Hepatocyte (in vitro differentiated cells): ENCODE data around the gene SFMBT2. TPM values are rescaled to one million over a fixed set of nuclear protein-coding genes. Genes with fewer than 3 reads are reported as not detected.
"Not testable (repeated sequence)": the region's sequence is repeated elsewhere in the genome, so short reads cannot be mapped to it uniquely, and the experiment has no call there.

Experiments
- DNase-seq: peaks from one replicate; pipeline ENCODE4 v3.0.0-alpha.2; 2016; ENCODE audit warnings: low spot score
- H2AFZ ChIP-seq: fragments of 200-600 bp; sonication (generic); 2 replicates; pipeline ENCODE4 v1.6.0; 2016; ENCODE audit warnings: antibody characterized with exemption, mild to moderate bottlenecking
- H3K27ac ChIP-seq: fragments of 200-600 bp; sonication (generic); 2 replicates; pipeline ENCODE4 v1.5.1; 2016; ENCODE audit warnings: mild to moderate bottlenecking
- H3K27me3 ChIP-seq: fragments of 200-600 bp; sonication (generic); 2 replicates; pipeline ENCODE4 v1.6.1; 2016
- H3K36me3 ChIP-seq: fragments of 200-600 bp; sonication (generic); replicated peaks from 2 replicates; pipeline ENCODE4 v1.5.1; 2016; ENCODE audit warnings: low read depth; ENCODE audit not compliant: insufficient read depth
- H3K4me1 ChIP-seq: fragments of 200-600 bp; sonication (generic); 2 replicates; pipeline ENCODE4 v1.5.1; 2016; ENCODE audit warnings: mild to moderate bottlenecking, moderate library complexity; ENCODE audit not compliant: insufficient read depth
- H3K4me2 ChIP-seq: fragments of 200-600 bp; sonication (generic); 2 replicates; pipeline ENCODE4 v1.6.0; 2016
- H3K4me3 ChIP-seq: fragments of 200-600 bp; sonication (generic); 2 replicates; pipeline ENCODE4 v1.5.1; 2016; ENCODE audit warnings: mild to moderate bottlenecking
- H3K79me2 ChIP-seq: fragments of 200-600 bp; sonication (generic); 2 replicates; pipeline ENCODE4 v1.6.0; 2017; ENCODE audit warnings: mild to moderate bottlenecking
- H3K9me2 ChIP-seq: fragments of 200-600 bp; sonication (generic); replicated peaks from 2 replicates; pipeline ENCODE4 v1.6.0; 2017; ENCODE audit warnings: mild to moderate bottlenecking; ENCODE audit not compliant: insufficient read depth
- H3K9me3 ChIP-seq: fragments of 200-600 bp; sonication (generic); 2 replicates; pipeline ENCODE4 v1.5.1; 2016; ENCODE audit warnings: low read depth, mild to moderate bottlenecking
- H4K20me1 ChIP-seq: fragments of 200-600 bp; sonication (generic); 2 replicates; pipeline ENCODE4 v1.6.0; 2016; ENCODE audit warnings: mild to moderate bottlenecking; ENCODE audit not compliant: insufficient read depth, poor library complexity, severe bottlenecking
- EZH2 ChIP-seq: fragments of 200-600 bp; sonication (generic); IDR thresholded peaks from 2 replicates; pipeline ENCODE4 v1.6.1; 2016; ENCODE audit warnings: antibody characterized with exemption, mild to moderate bottlenecking, borderline replicate concordance
- EZH2phosphoT487 ChIP-seq: fragments of 200-600 bp; sonication (generic); IDR thresholded peaks from one replicate; pipeline ENCODE4 v1.6.1; 2018; ENCODE audit warnings: antibody characterized with exemption, mild to moderate bottlenecking, low read depth, moderate library complexity; ENCODE audit not compliant: unreplicated experiment, severe bottlenecking
- WGBS: methylation state at CpG from one replicate; pipeline ENCODE4 v1.1.6; 2016; ENCODE audit warnings: low lambda C conversion rate; ENCODE audit errors: missing lambda C conversion rate; 5-methylcytosine and 5-hydroxymethylcytosine counted together
- polyA plus RNA-seq: library from polyadenylated mRNA; unstranded; fragments of >200 nt; fragmentation: Nextera tagmentation; extraction: Ambion mirVana; gene quantifications from 2 replicates; pipeline ENCODE4 v1.2.1, GENCODE V29; 2016
- total RNA-seq: library from RNA; depleted of rRNA; stranded (reverse); fragments of >200 nt; gene quantifications from 2 replicates; pipeline ENCODE4 v1.2.3, GENCODE V29; 2014
- TF ChIP-seq, protein P1 (sequence below): fragments of 200-600 bp; sonication (generic); IDR thresholded peaks from 2 replicates; pipeline ENCODE4 v1.5.1; 2016; ENCODE audit warnings: antibody characterized with exemption, mild to moderate bottlenecking; ENCODE audit not compliant: poor library complexity

Gene SFMBT2
- total and polyA plus RNA-seq, 2 experiments from 2014 or later: 1.1 to 3.8 TPM

DNA sequence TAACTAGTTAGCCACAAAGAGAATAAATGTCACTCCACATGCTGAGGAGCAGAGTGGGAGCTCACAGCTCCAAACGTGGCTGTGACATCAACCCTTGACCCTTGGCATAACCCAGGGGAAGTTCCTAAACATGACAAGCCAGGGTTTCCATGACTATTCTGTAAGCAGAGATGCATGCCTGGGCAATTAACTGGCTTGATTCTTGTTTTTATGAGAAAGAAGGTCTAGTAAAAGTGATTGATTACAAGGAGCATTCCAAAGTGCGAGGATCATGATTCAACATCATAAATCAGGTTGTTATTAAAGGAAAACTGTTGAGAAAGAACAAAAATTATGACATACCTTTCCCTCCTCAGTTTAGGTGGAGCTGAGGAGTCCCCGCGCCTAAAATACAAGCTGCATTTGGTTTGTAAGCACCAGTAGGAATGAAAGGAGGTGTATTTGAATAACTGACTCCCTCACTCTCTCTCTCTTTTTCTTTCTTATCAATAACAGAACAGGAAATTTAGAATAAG is 108.4 kb downstream of the SFMBT2 start:
- Histone ChIP-seq H3K4me3 (no peak overlapping the region), H3K4me2 (peak overlapping the region; percentile 2), H3K27me3 (no peaks in the 10 kb centered on the region), H3K9me2 (no peaks in the 10 kb centered on the region), H3K27ac (peak overlapping the region; percentile 45), H4K20me1 (no peaks in the 10 kb centered on the region), H3K79me2 (no peaks in the 10 kb centered on the region), H3K36me3 (no peaks in the 10 kb centered on the region), H2AFZ (no peak overlapping the region), H3K4me1 (peaks cover 17% of the 10 kb centered on the region), H3K9me3 (no peaks in the 10 kb centered on the region)
- WGBS: 45% methylated on average over 4 of the region's 4 CpGs
- DNase-seq: peak; percentile 21
- no peak for TF ChIP-seq EZH2phosphoT487
- TF ChIP-seq, protein P1, sequence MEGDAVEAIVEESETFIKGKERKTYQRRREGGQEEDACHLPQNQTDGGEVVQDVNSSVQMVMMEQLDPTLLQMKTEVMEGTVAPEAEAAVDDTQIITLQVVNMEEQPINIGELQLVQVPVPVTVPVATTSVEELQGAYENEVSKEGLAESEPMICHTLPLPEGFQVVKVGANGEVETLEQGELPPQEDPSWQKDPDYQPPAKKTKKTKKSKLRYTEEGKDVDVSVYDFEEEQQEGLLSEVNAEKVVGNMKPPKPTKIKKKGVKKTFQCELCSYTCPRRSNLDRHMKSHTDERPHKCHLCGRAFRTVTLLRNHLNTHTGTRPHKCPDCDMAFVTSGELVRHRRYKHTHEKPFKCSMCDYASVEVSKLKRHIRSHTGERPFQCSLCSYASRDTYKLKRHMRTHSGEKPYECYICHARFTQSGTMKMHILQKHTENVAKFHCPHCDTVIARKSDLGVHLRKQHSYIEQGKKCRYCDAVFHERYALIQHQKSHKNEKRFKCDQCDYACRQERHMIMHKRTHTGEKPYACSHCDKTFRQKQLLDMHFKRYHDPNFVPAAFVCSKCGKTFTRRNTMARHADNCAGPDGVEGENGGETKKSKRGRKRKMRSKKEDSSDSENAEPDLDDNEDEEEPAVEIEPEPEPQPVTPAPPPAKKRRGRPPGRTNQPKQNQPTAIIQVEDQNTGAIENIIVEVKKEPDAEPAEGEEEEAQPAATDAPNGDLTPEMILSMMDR: no peak
- TF ChIP-seq EZH2: no peak

DNA sequence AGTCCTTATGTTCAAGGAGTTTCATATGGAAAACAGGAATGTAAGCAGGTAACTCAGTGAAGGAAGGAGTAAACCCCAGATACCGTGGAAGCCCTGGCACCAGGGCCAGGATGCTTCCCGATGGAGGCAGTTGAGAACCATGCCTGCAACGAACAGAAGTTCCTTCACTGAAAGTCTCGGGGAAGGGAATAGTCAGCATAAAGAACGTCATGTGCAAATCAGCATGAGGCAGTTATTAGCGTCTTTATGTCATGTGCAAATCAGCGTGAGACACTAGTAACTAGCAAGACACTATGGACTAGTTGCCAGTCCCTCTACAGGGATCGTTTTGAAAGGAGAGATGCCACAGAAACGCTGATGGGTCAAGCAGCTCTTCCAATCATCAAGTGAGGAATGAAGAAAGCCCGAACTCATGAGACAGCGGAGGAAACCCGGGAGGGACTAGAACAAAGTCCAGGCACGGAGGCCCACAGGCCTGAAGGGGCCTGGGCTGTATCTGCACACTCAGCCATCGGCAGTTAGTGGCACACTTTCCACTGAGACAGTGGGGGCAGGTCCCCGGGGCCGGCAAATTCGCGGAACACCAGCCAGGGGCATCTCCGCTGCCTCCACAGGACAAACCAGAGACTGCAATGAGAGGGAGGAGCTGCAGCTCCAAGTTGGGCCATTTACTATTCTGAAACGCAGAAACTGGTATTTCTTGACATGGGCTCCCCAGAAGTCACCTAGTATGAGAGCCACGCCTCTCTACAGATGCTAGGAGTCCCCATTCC is 109.6 kb downstream of the SFMBT2 start:
- Histone ChIP-seq H3K9me2 (no peaks in the 10 kb centered on the region), H3K27me3 (no peaks in the 10 kb centered on the region), H2AFZ (no peak overlapping the region), H3K79me2 (no peaks in the 10 kb centered on the region), H3K9me3 (no peaks in the 10 kb centered on the region), H3K27ac (peak overlapping the region; percentile 45), H4K20me1 (no peaks in the 10 kb centered on the region), H3K4me3 (no peak overlapping the region), H3K36me3 (no peaks in the 10 kb centered on the region), H3K4me1 (peaks cover 17% of the 10 kb centered on the region), H3K4me2 (no peak overlapping the region)
- peak; percentile 24 for DNase-seq
- WGBS: 69% methylated on average over 21 of the region's 21 CpGs
- TF ChIP-seq EZH2: no peak
- TF ChIP-seq, protein P1: peak; percentile 12

DNA sequence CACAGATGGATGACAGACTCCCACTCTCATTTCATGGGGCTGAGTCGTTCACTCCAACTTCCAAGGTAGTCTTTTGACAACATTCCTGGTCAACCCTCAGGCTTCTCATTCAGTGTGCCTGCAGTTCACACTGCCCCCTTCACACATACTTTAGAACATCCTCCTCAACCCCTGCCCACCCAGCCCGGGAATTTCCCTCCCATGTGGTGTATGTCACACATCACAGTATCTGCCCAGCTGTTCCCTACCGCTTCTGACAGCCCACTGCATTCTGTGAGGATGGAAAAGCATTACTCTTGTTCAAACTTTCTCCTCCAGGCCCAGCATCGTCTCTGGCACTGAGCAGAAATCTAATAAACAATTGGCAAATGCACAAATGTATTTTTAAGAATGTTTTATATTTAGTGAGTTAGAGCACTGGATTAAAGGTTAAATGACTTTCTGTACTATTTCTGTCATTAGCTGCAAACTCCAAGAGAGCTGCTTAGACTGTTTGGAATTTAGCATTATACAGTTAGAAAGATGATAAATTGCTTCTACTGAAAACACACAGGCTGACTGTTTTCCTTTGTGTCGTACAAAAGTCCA is 110.4 kb downstream of the SFMBT2 start:
- TF ChIP-seq EZH2 (no peak), EZH2phosphoT487 (no peak)
- TF ChIP-seq, protein P1: no peak
- H3K9me3 ChIP-seq: no peaks in the 10 kb centered on the region
- H3K27ac ChIP-seq: peak overlapping the region; percentile 45
- 50% methylated on average over 5 of the region's 5 CpGs for WGBS
- H3K4me2 ChIP-seq: no peak overlapping the region
- peaks cover 17% of the 10 kb centered on the region for H3K4me1 ChIP-seq
- no peak overlapping the region for H2AFZ ChIP-seq
- no peaks in the 10 kb centered on the region for H4K20me1 ChIP-seq
- no peaks in the 10 kb centered on the region for H3K9me2 ChIP-seq
- no peaks in the 10 kb centered on the region for H3K27me3 ChIP-seq
- peak; percentile 26 for DNase-seq
- H3K36me3 ChIP-seq: no peaks in the 10 kb centered on the region
- H3K4me3 ChIP-seq: no peak overlapping the region
- no peaks in the 10 kb centered on the region for H3K79me2 ChIP-seq

DNA sequence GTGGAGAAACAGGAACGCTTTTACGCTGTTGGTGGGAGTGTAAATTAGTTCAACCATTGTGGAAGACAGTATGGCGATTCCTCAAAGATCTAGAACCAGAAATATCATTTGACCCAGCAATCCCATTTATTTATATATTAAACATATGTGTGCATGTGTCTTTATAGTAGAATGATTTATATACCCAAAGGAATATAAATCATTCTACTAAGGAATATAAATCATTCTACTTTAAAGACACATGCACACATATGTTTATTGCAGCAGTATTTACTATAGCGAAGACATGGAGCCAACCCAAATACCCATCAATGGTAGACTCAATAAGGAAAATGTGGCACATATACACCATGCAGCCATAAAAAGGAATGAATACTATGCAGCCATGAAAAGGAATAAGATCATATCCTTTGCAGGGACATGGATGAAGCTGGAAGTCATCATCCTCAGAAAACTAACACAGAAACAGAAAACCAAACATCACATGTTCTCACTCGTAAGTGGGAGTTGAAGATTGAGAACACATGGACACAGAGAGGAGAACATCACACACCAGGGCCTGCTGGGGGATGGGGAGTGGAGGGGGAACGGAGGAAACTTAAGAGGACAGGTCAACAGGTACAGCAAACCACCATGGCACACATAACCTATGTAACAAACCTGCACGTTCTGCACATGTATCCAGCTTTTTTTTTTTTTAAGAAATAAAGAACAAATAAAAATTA is 111.1 kb downstream of the SFMBT2 start:
- H3K79me2 ChIP-seq, H3K9me2 ChIP-seq, H3K9me3 ChIP-seq, H2AFZ ChIP-seq, H4K20me1 ChIP-seq, DNase-seq, H3K4me2 ChIP-seq, H3K4me3 ChIP-seq, H3K36me3 ChIP-seq, H3K27me3 ChIP-seq: not testable (repeated sequence)
- Histone ChIP-seq H3K27ac (peak overlapping the region; percentile 5), H3K4me1 (peaks cover 17% of the 10 kb centered on the region)
- 92% methylated on average over 7 of the region's 7 CpGs for WGBS
